Measurements from ENCODE around the gene OCA2.

The OCA2 gene

GRCh38 chr15:28091313-28091712, 7.8 kb downstream of the OCA2 start:
- no peak for DNase-seq (ENCODE audit: extremely low read depth, low read depth)
- TF ChIP-seq CTCF (IDR thresholded peaks at IDR 0.05; ENCODE audit: low read depth, low read length, missing control alignments): no peak
- H3K4me3 ChIP-seq (replicated peaks; ENCODE audit: low read depth, low read length): no peak overlapping the region

GRCh38 chr15:28086175-28086703, 12.9 kb downstream of the OCA2 start:
- H3K4me3 ChIP-seq (replicated peaks; ENCODE audit: low read depth, low read length): no peak overlapping the region
- peak; percentile 15 for DNase-seq (ENCODE audit: extremely low read depth, low read depth)
- TF ChIP-seq CTCF (IDR thresholded peaks at IDR 0.05; ENCODE audit: low read depth, low read length, missing control alignments): peak; percentile 83

- no peak overlapping the region for H3K4me3 ChIP-seq (replicated peaks; ENCODE audit: low read depth, low read length)
- no peak for DNase-seq (ENCODE audit: extremely low read depth, low read depth)
- no peak for TF ChIP-seq CTCF (IDR thresholded peaks at IDR 0.05; ENCODE audit: low read depth, low read length, missing control alignments)
Measured at GRCh38 chr15:28085489-28086174, 13.5 kb downstream of the OCA2 start.

- no peak for TF ChIP-seq CTCF (IDR thresholded peaks at IDR 0.05; ENCODE audit: low read depth, low read length, missing control alignments)
- DNase-seq (ENCODE audit: extremely low read depth, low read depth): no peak
- no peak overlapping the region for H3K4me3 ChIP-seq (replicated peaks; ENCODE audit: low read depth, low read length)
Measured at GRCh38 chr15:28084547-28084946, 14.6 kb downstream of the OCA2 start.

- DNase-seq (ENCODE audit: extremely low read depth, low read depth): no peak
- H3K4me3 ChIP-seq (replicated peaks; ENCODE audit: low read depth, low read length): no peak overlapping the region
- TF ChIP-seq CTCF (IDR thresholded peaks at IDR 0.05; ENCODE audit: low read depth, low read length, missing control alignments): no peak
Measured at GRCh38 chr15:28082891-28083684, 16.0 kb downstream of the OCA2 start.

GRCh38 chr15:28081594-28081993, 17.5 kb downstream of the OCA2 start:
- DNase-seq (ENCODE audit: extremely low read depth, low read depth): no peak
- no peak overlapping the region for H3K4me3 ChIP-seq (replicated peaks; ENCODE audit: low read depth, low read length)
- no peak for TF ChIP-seq CTCF (IDR thresholded peaks at IDR 0.05; ENCODE audit: low read depth, low read length, missing control alignments)

Measured in HFF-Myc (cell line).